ENCODE measurements around the gene TMEM163.
"Not testable (repeated sequence)": the region's sequence is repeated elsewhere in the genome, so short reads cannot be mapped to it uniquely, and the experiment has no call there.

DNA sequence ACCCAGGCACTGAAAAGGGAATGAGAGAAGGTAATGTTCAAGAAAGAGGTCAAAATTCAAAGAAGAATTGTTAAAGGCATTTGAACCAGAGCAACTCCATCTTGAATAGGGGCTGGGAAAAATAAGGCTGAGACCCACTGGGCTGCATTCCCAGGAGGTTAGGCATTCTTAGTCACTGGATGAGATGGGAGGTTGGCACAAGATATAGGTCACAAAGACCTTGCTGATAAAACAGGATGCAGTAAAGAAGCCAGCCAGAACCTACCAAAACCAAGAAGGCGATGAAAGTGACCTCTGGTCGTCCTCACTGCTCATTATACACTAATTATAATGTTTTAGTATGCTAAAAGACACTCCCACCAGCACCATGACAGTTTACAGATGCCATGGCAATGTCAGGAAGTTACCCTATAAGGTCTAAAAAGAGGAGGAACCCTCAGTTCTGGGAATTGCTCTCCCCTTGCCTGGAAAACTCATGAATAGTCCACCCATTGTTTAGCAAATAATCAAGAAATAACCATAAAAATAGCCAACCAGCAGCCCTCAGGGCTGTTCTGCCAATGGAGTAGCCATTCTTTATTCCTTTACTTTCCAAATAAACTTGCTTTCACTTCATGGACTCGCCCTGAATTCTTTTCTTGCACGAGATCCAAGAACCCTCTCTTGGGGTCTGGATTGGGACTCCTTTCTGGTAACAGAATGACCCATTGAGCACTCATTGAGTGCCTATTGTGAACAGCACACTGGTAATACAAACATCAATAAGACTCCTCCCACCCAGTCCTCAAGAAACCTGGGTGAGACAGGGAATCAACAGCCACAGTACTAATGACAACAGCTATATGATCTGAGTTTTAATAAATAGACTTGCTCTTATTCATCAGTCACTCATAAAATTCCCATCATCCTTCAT lies 129.4 kb downstream of the TMEM163 start:
- not testable (repeated sequence) for TF ChIP-seq KLF16 (CRISPR knock-in tag; IDR thresholded peaks at IDR 0.05); POLR2A (IDR thresholded peaks at IDR 0.05; ENCODE audit: insufficient read depth in 1 of 2, low read depth in 2 of 2, low read length in 2 of 2); CBX1 (IDR thresholded peaks at IDR 0.05; ENCODE audit: low read depth)
- TF ChIP-seq, protein P1, sequence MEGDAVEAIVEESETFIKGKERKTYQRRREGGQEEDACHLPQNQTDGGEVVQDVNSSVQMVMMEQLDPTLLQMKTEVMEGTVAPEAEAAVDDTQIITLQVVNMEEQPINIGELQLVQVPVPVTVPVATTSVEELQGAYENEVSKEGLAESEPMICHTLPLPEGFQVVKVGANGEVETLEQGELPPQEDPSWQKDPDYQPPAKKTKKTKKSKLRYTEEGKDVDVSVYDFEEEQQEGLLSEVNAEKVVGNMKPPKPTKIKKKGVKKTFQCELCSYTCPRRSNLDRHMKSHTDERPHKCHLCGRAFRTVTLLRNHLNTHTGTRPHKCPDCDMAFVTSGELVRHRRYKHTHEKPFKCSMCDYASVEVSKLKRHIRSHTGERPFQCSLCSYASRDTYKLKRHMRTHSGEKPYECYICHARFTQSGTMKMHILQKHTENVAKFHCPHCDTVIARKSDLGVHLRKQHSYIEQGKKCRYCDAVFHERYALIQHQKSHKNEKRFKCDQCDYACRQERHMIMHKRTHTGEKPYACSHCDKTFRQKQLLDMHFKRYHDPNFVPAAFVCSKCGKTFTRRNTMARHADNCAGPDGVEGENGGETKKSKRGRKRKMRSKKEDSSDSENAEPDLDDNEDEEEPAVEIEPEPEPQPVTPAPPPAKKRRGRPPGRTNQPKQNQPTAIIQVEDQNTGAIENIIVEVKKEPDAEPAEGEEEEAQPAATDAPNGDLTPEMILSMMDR (CRISPR knock-in tag; IDR thresholded peaks at IDR 0.05) = not testable (repeated sequence)
- TF ChIP-seq, protein P2, sequence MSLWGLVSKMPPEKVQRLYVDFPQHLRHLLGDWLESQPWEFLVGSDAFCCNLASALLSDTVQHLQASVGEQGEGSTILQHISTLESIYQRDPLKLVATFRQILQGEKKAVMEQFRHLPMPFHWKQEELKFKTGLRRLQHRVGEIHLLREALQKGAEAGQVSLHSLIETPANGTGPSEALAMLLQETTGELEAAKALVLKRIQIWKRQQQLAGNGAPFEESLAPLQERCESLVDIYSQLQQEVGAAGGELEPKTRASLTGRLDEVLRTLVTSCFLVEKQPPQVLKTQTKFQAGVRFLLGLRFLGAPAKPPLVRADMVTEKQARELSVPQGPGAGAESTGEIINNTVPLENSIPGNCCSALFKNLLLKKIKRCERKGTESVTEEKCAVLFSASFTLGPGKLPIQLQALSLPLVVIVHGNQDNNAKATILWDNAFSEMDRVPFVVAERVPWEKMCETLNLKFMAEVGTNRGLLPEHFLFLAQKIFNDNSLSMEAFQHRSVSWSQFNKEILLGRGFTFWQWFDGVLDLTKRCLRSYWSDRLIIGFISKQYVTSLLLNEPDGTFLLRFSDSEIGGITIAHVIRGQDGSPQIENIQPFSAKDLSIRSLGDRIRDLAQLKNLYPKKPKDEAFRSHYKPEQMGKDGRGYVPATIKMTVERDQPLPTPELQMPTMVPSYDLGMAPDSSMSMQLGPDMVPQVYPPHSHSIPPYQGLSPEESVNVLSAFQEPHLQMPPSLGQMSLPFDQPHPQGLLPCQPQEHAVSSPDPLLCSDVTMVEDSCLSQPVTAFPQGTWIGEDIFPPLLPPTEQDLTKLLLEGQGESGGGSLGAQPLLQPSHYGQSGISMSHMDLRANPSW (CRISPR knock-in tag; IDR thresholded peaks at IDR 0.05; ENCODE audit: borderline replicate concordance) = not testable (repeated sequence)

Data from HepG2 (cell line).